ENCODE data around the gene TXNRD1. TPM values are rescaled to one million over a fixed set of nuclear protein-coding genes. Genes with fewer than 3 reads are reported as not detected.
"Not testable (repeated sequence)": the region's sequence is repeated elsewhere in the genome, so short reads cannot be mapped to it uniquely, and the experiment has no call there.

Gene TXNRD1
- total RNA-seq, 1 donor from 2014 or later, result 74.7 TPM

DNA sequence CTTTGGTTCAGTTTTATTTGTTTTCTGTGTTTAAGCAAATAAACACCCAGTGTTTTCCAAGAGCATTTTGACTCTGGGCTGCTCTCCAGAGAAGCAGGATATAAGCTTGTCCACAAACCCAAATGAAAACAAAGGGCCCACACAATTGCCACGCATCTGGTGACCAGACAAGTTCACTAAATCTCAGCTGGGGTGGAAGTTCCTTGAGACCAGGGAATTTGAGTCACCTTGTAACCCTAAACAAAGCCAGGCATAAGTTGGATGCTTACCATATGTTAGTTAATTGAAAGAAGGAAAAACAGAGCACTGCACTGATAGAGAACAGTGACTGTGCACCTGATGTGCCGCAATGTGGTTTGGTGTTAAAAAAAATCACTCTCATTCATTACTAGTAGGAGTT is 1.6 kb upstream of the TXNRD1 start:
- Mint-ChIP-seq H3K36me3 (peaks cover 4% of the 10 kb centered on the region), H3K4me1 (peaks cover 3% of the 10 kb centered on the region), H3K27ac (no peak overlapping the region), H3K9me3 (peaks cover 8% of the 10 kb centered on the region), H3K4me3 (no peak overlapping the region), H3K27me3 (ENCODE audit: low read depth) (no peaks in the 10 kb centered on the region)
- no peak for DNase-seq (ENCODE audit: low spot score in 2 of 2, unreplicated experiment in 2 of 2)
- TF ChIP-seq CTCF (IDR thresholded peaks at IDR 0.05; ENCODE audit: unreplicated experiment), result no peak

GRCh38 chr12:104216521-104216924 is 944 bp downstream of the TXNRD1 start:
- Mint-ChIP-seq H3K9me3 (peaks cover 3% of the 10 kb centered on the region), H3K4me3 (peak overlapping the region; percentile 75), H3K36me3 (peaks cover 4% of the 10 kb centered on the region), H3K27me3 (ENCODE audit: low read depth) (no peaks in the 10 kb centered on the region), H3K27ac (peak overlapping the region; percentile 33), H3K4me1 (peaks cover 21% of the 10 kb centered on the region)
- DNase-seq (ENCODE audit: low spot score in 2 of 2, unreplicated experiment in 2 of 2), result no peak
- no peak for TF ChIP-seq CTCF (IDR thresholded peaks at IDR 0.05; ENCODE audit: unreplicated experiment)

DNA sequence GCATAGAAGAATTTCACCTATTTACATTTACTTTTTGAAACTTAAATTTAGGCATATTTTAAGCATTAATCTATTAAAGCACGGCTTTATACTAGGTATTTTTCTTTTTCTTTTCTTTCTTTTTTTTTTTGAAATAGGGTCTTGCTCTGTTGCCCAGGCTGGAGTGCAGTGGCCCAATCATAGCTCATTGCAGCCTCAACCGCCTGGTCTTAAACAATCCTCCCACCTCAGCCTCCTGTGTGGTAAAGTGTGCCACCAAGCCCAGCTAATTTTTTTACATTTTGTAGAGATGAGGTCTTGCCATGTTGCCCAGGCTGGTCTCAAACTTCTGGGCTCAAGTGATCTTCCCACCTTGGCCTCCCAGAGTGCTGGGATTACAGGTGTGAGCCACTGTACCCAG is 2.9 kb downstream of the TXNRD1 start:
- not testable (repeated sequence) for H3K4me3 Mint-ChIP-seq; H3K27me3 Mint-ChIP-seq (ENCODE audit: low read depth); H3K9me3 Mint-ChIP-seq; H3K36me3 Mint-ChIP-seq; H3K27ac Mint-ChIP-seq; DNase-seq (ENCODE audit: low spot score in 2 of 2, unreplicated experiment in 2 of 2)
- peaks cover 39% of the 10 kb centered on the region for H3K4me1 Mint-ChIP-seq

- H3K4me3 Mint-ChIP-seq, result no peak overlapping the region
- TF ChIP-seq CTCF (IDR thresholded peaks at IDR 0.05; ENCODE audit: unreplicated experiment), result no peak
- DNase-seq (ENCODE audit: low spot score in 2 of 2, unreplicated experiment in 2 of 2), result no peak
- no peaks in the 10 kb centered on the region for H3K27me3 Mint-ChIP-seq (ENCODE audit: low read depth)
- H3K27ac Mint-ChIP-seq, result peak overlapping the region; percentile 92
- H3K9me3 Mint-ChIP-seq, result peaks cover 3% of the 10 kb centered on the region
- H3K4me1 Mint-ChIP-seq, result peaks cover 44% of the 10 kb centered on the region
- peaks cover 4% of the 10 kb centered on the region for H3K36me3 Mint-ChIP-seq
Measured at GRCh38 chr12:104218935-104219334, 3.4 kb downstream of the TXNRD1 start.

DNA sequence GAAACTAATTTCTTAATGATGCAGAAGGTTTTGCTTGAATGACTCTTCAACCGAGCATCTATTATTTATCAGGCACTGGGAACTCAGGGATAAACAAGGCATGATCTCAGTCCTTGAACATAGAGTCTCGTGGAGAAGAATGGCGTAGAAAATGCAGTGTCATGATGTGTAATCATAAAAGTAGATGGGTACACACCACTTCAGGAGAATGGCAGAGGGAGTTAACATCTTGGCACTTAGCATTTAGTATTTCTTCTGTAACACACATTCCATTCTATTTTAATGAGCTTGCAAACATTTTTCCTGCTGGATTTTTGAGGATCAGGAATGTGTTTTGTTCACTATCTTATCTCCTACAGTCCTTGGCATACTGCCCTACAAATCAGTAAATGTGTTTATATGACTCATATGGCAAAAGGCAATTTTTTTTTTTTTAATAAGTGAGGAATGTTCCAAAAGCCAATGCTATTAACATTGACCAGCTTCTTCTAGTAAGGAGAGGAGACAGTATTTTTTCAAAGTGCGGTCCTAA is 3.8 kb downstream of the TXNRD1 start:
- Mint-ChIP-seq H3K27ac (peak overlapping the region; percentile 92), H3K4me1 (peaks cover 46% of the 10 kb centered on the region), H3K9me3 (peaks cover 3% of the 10 kb centered on the region), H3K27me3 (ENCODE audit: low read depth) (no peaks in the 10 kb centered on the region), H3K36me3 (peaks cover 4% of the 10 kb centered on the region), H3K4me3 (no peak overlapping the region)
- DNase-seq (ENCODE audit: low spot score in 2 of 2, unreplicated experiment in 2 of 2), result no peak
- no peak for TF ChIP-seq CTCF (IDR thresholded peaks at IDR 0.05; ENCODE audit: unreplicated experiment)

DNA sequence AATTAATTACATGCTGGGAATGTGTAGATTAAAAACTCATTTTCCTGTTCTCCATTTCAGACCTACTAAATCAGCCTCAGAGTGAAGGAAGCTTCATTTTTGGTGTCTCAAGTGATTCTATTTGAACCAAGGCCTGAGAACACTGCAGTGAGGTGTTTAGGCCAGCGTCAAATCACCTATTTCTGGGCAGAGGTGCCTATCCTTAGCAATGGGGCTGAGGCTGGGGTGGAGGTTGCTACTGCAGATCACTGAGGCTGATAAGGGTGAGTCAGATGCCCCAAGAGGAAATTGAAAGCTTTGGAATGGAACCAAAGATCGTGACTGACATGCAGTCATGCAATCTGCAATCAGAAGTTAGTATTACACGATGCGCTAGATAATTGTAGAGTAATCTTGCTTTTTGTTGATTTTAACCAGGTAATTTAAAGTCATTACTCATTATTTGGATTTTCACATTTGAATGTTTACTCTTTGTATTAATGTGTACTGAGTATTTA is 4.4 kb downstream of the TXNRD1 start:
- peak overlapping the region; percentile 9 for H3K4me3 Mint-ChIP-seq
- no peak for DNase-seq (ENCODE audit: low spot score in 2 of 2, unreplicated experiment in 2 of 2)
- peak overlapping the region; percentile 92 for H3K27ac Mint-ChIP-seq
- no peak for TF ChIP-seq CTCF (IDR thresholded peaks at IDR 0.05; ENCODE audit: unreplicated experiment)
- H3K4me1 Mint-ChIP-seq, result peaks cover 46% of the 10 kb centered on the region
- H3K36me3 Mint-ChIP-seq, result peaks cover 4% of the 10 kb centered on the region
- no peaks in the 10 kb centered on the region for H3K27me3 Mint-ChIP-seq (ENCODE audit: low read depth)
- H3K9me3 Mint-ChIP-seq, result peaks cover 3% of the 10 kb centered on the region
